ENCODE measurements around the gene FPGS.
"Not testable (repeated sequence)": the region's sequence is repeated elsewhere in the genome, so short reads cannot be mapped to it uniquely, and the experiment has no call there.

Gene FPGS

GRCh38 chr9:127770905-127771569 is 31.6 kb upstream of the FPGS start:
- DNase-seq: peak; percentile 94 to 95

GRCh38 chr9:127771570-127772189 is 31.0 kb upstream of the FPGS start:
- DNase-seq: no peak

- DNase-seq: no peak
Measured at GRCh38 chr9:127772603-127773002, 30.1 kb upstream of the FPGS start.

GRCh38 chr9:127773272-127773671 is 29.4 kb upstream of the FPGS start:
- no peak for DNase-seq

GRCh38 chr9:127773981-127774380 is 28.7 kb upstream of the FPGS start:
- no peak for DNase-seq

- no peak for DNase-seq
Measured at GRCh38 chr9:127776195-127776923, 26.3 kb upstream of the FPGS start.

- DNase-seq: no peak
Measured at GRCh38 chr9:127776924-127777289, 25.8 kb upstream of the FPGS start.

- no peak for DNase-seq
Measured at GRCh38 chr9:127777368-127777980, 25.2 kb upstream of the FPGS start.

GRCh38 chr9:127778280-127779135 is 24.2 kb upstream of the FPGS start, which contains the start of gene SH2D3C:
Gene SH2D3C (minus strand): TSS chr9:127778666. CDS start chr9:127778627, 39 bp downstream.
- no peak for DNase-seq

- peak in 1 of 2 experiments; percentile 40 for DNase-seq
Measured at GRCh38 chr9:127779136-127779981, 23.3 kb upstream of the FPGS start.

- no peak for DNase-seq
Measured at GRCh38 chr9:127780126-127780885, 22.4 kb upstream of the FPGS start.

- not testable (repeated sequence) for DNase-seq
Measured at GRCh38 chr9:127780909-127781308, 21.8 kb upstream of the FPGS start.

- no peak for DNase-seq
Measured at GRCh38 chr9:127781806-127782205, 20.9 kb upstream of the FPGS start.

GRCh38 chr9:127783111-127784008 is 19.3 kb upstream of the FPGS start:
- no peak for DNase-seq

GRCh38 chr9:127785023-127785932 is 17.4 kb upstream of the FPGS start:
- DNase-seq: peak; percentile 62 to 79

- DNase-seq: peak; percentile 55 to 70
Measured at GRCh38 chr9:127785933-127786772, 16.5 kb upstream of the FPGS start, which contains the start of gene CDK9. Gene CDK9 (plus strand): TSS chr9:127786034. CDS start chr9:127786149, 115 bp downstream.

- no peak for DNase-seq
Measured at GRCh38 chr9:127786773-127787104, 15.9 kb upstream of the FPGS start.

All from SHP77 (cell line).